ENCODE data around the gene LRP5.

DNA sequence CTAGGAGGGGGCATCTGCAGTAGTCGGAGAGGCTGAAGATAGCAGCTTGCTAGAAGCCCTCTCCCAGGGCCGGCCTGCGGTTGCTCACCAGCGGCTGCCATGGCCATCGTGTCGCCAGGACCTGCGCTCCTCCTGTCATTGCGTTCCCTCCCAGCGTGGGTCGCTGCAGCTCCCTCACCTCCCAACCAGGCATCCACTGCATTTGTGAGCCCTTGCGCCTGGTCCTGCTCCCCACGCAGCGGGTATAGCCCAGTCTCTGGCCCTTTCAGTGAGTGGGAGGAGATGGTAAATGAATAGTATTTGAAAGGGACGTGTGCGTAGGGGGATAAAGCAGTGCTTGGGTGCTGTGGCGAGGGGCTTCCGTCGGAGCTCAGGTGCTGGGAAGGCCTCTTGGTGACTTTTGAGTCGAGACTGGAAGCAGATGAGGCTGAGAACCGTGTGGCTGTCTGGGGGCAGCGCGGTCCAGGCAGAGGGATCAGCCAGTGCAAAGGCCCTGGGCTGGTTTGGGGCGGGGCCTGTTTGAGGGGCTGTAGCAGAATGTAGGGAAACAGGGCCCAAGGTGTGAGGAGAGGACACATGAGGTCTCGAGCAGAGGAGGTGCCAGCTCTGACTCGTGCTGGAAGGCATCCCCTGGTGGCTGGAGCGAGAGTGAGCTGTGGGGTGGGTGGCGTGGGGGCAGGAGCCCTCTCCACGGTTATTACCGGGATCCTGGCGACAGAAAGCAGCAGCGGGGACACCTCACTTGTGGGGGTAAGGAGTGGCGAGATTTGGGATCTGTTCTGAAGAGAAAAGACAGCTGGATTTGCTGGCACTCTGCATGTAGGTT, 39.3 kb downstream of the LRP5 start:
- TF ChIP-seq POLR2AphosphoS5 (IDR thresholded peaks at IDR 0.05; ENCODE audit: low read depth, low read length) (no peak), POLR2A (IDR thresholded peaks at IDR 0.05; ENCODE audit: low read depth, low read length) (no peak), TAF1 (IDR thresholded peaks at IDR 0.05; ENCODE audit: borderline replicate concordance, low read depth, low read length) (no peak)

Data from GM12892 (cell line).